Endothelial cell of umbilical vein (primary cell): ENCODE data around the gene NT5DC1. TPM values are rescaled to one million over a fixed set of nuclear protein-coding genes. Genes with fewer than 3 reads are reported as not detected.

Experiments
- BruUV-seq: library from RNA; stranded (reverse); fragments of 400-500 nt; replicated peaks from 2 replicates; lab custom pipeline; 2021; lab: Mats Ljungman, UMichigan
- CTCF ChIA-PET: fragments of 300-600, 350-600 bp; sonication (Branson Sonifier 250); formaldehyde crosslinking; loops from one replicate; lab custom pipeline; 2021; ENCODE audit warnings: antibody characterized with exemption, inconsistent platforms; lab: Charles Lee
- POLR2A ChIA-PET: fragments of 300-600, 350-600 bp; sonication (Branson Sonifier 250); formaldehyde crosslinking; loops from one replicate; lab custom pipeline; 2021; ENCODE audit warnings: antibody characterized with exemption, inconsistent platforms; lab: Charles Lee
- DNase-seq: peaks from one replicate; pipeline ENCODE4 v3.0.0-alpha.2; 2011; ENCODE audit warnings: low read depth, low spot score
- FAIRE-seq: peaks from 2 replicates; lab custom pipeline; 2011; peaks lifted over from hg19 to GRCh38; lab: Jason Lieb, UNC
- H2AFZ ChIP-seq: 2 replicates; pipeline ENCODE4 v1.6.0; 2012; ENCODE audit warnings: low read depth, low read length, control low read depth, inconsistent platforms
- H3K27ac ChIP-seq: 2 replicates; pipeline ENCODE4 v1.5.1; 2011; ENCODE audit warnings: low read depth, mild to moderate bottlenecking, control low read depth, low read length, moderate library complexity; ENCODE audit not compliant: insufficient read depth
- H3K27me3 ChIP-seq, 2 experiments: 2 replicates each; pipeline versions ENCODE4 v1.6.0 to v1.6.1; 2011; ENCODE audit warnings: low read length in 2 of 2, mixed read lengths in 1 of 2; ENCODE audit not compliant: control insufficient read depth in 2 of 2, insufficient read depth in 2 of 2
- H3K36me3 ChIP-seq, 2 experiments: 2 replicates in 1 of 2; 3 replicates in 1 of 2; pipeline ENCODE4 v1.5.1; 2011; ENCODE audit warnings: low read length in 2 of 2, mild to moderate bottlenecking in 1 of 2, moderate library complexity in 1 of 2; ENCODE audit not compliant: control insufficient read depth in 2 of 2, insufficient read depth in 2 of 2; ENCODE audit errors: extremely low read depth in 1 of 2
- H3K4me1 ChIP-seq: 3 replicates; pipeline ENCODE4 v1.5.1; 2011; ENCODE audit warnings: mild to moderate bottlenecking, low read length; ENCODE audit not compliant: control insufficient read depth, insufficient read depth; ENCODE audit errors: extremely low read depth
- H3K4me2 ChIP-seq: 2 replicates; pipeline ENCODE4 v1.6.1; 2011; ENCODE audit warnings: low read length, control low read depth, mixed read lengths; ENCODE audit not compliant: insufficient read depth
- H3K4me3 ChIP-seq, 3 experiments: fragments of 200-600 bp in 1 of 3; sonication (generic), shearing (Covaris generic) in 1 of 3; replicated peaks in 1 of 3; 2 replicates each; pipeline ENCODE4 v1.5.1; 2011 to 2016; ENCODE audit warnings: control low read depth in 3 of 3, low read length in 3 of 3, mild to moderate bottlenecking in 2 of 3, inconsistent platforms in 1 of 3, low read depth in 1 of 3, moderate library complexity in 1 of 3; ENCODE audit not compliant: insufficient read depth in 1 of 3
- H3K79me2 ChIP-seq: 2 replicates; pipeline ENCODE4 v1.6.0; 2012; ENCODE audit warnings: low read length, inconsistent platforms; ENCODE audit not compliant: control insufficient read depth, insufficient read depth
- H3K9ac ChIP-seq: replicated peaks from 2 replicates; pipeline ENCODE3; 2011; ENCODE audit warnings: low read length, control low read depth; ENCODE audit not compliant: insufficient read depth; ENCODE audit errors: extremely low read depth
- H3K9me1 ChIP-seq: replicated peaks from 3 replicates; pipeline ENCODE4 v1.6.0; 2011; ENCODE audit warnings: mild to moderate bottlenecking, low read length; ENCODE audit not compliant: control insufficient read depth, insufficient read depth; ENCODE audit errors: extremely low read depth
- H3K9me3 ChIP-seq: replicated peaks from 2 replicates; pipeline ENCODE4 v1.5.1; 2012; ENCODE audit warnings: low read length, inconsistent platforms; ENCODE audit not compliant: control insufficient read depth, insufficient read depth
- H4K20me1 ChIP-seq: replicated peaks from 2 replicates; pipeline ENCODE3; 2011; ENCODE audit warnings: mild to moderate bottlenecking, low read length; ENCODE audit not compliant: control insufficient read depth, insufficient read depth; ENCODE audit errors: extremely low read depth
- CTCF ChIP-seq, 2 donors: IDR thresholded peaks; 1 replicate in 1 of 2; 2 replicates in 1 of 2; pipeline ENCODE4 v1.5.1; 2011; ENCODE audit warnings: low read length in 2 of 2, mild to moderate bottlenecking in 2 of 2, moderate library complexity in 2 of 2, control low read depth in 1 of 2, inconsistent platforms in 1 of 2, low read depth in 1 of 2; ENCODE audit not compliant: insufficient read depth in 1 of 2; ENCODE audit errors: extremely low read depth in 1 of 2
- EZH2 ChIP-seq: IDR thresholded peaks from 2 replicates; pipeline ENCODE4 v1.6.1; 2012; ENCODE audit warnings: borderline replicate concordance, low read depth, mild to moderate bottlenecking, moderate library complexity, low read length, inconsistent platforms; ENCODE audit not compliant: severe bottlenecking
- FOS ChIP-seq: IDR thresholded peaks from 2 replicates; pipeline ENCODE4 v1.6.1; 2011; ENCODE audit warnings: mild to moderate bottlenecking, low read length, moderate library complexity, borderline replicate concordance; ENCODE audit not compliant: insufficient read depth
- GATA2 ChIP-seq: IDR thresholded peaks from 2 replicates; pipeline ENCODE4 v1.7.0; 2011; ENCODE audit warnings: low read depth, mild to moderate bottlenecking, moderate library complexity, mixed read lengths, low read length; ENCODE audit not compliant: insufficient read length, insufficient read depth
- JUN ChIP-seq: IDR thresholded peaks from 2 replicates; pipeline ENCODE4 v1.6.1; 2011; ENCODE audit warnings: borderline replicate concordance, low read depth; ENCODE audit not compliant: insufficient read length, insufficient read depth
- MAX ChIP-seq: IDR thresholded peaks from 2 replicates; pipeline ENCODE4 v1.6.1; 2011; ENCODE audit not compliant: insufficient read depth, insufficient read length
- MYC ChIP-seq: IDR thresholded peaks from one replicate; pipeline ENCODE4 v1.6.1; 2011; ENCODE audit warnings: mild to moderate bottlenecking, low read depth, low read length
- POLR2A ChIP-seq: IDR thresholded peaks from 2 replicates; pipeline ENCODE4 v1.6.1; 2012; ENCODE audit warnings: low read depth, mild to moderate bottlenecking, control low read depth, low read length
- POLR2AphosphoS5 ChIP-seq: IDR thresholded peaks from 2 replicates; pipeline ENCODE4 v1.6.1; 2012; ENCODE audit warnings: low read depth, mild to moderate bottlenecking, control low read depth, low read length, moderate library complexity; ENCODE audit not compliant: insufficient read depth
- dilution Hi-C: fragments of 300-500 bp; cut with MboI; formaldehyde crosslinking; loops from one replicate; pipeline ENCODE4 v1.15.0; 2019; ENCODE audit warnings: low sequenced_read_pairs; ENCODE audit not compliant: extremely low pct_ligation_motif_present
- intact Hi-C: fragments of 100-400 bp; cut with micrococcal nuclease; formaldehyde crosslinking; loops from one replicate; pipeline ENCODE4 v1.10.0; 2022
- polyA plus RNA-seq, 4 experiments: library from polyadenylated mRNA; depleted of rRNA in 3 of 4; stranded (reverse) in 3 of 4; unstranded in 1 of 4; fragments of >200 nt; gene quantifications; 2 replicates each; pipeline versions ENCODE4 v1.2.1 to v1.2.3, GENCODE V29; 2011 to 2012; ENCODE audit warnings: missing spikeins in 1 of 4
- total RNA-seq: library from RNA; stranded (reverse); gene quantifications from 2 replicates; pipeline ENCODE4 v1.2.3, GENCODE V29; 2021

The NT5DC1 gene
- total and polyA plus RNA-seq, 2 donors (not counting 3 experiments of a cell fraction or from before 2014, with no cell fraction given) = 11.3 to 24.3 TPM

- CTCF ChIA-PET = interaction anchor here (0.9 to 5.4 kb wide), 3 partner anchors 20 to 49 kb away, joined by 3 to 21 read pairs (median 5); no protein-coding TSS in a partner anchor
Measured at GRCh38 chr6:116238083-116238482, 137.4 kb downstream of the NT5DC1 start.

More at GRCh38 chr6:116238083-116238482, 137.4 kb downstream of the NT5DC1 start:
- BruUV-seq = no TSS peak
- Histone ChIP-seq H3K9me3 (no peaks in the 10 kb centered on the region), H3K27me3 (no peaks in the 10 kb centered on the region), H4K20me1 (no peaks in the 10 kb centered on the region), H3K9me1 (no peaks in the 10 kb centered on the region), H3K79me2 (no peaks in the 10 kb centered on the region), H2AFZ (no peak overlapping the region), H3K27ac (no peak overlapping the region), H3K9ac (no peak overlapping the region), H3K4me2 (no peak overlapping the region), H3K4me1 (no peaks in the 10 kb centered on the region), H3K36me3 (no peaks in the 10 kb centered on the region), H3K4me3 (no peak overlapping the region)
- POLR2A ChIA-PET = no interaction called here
- dilution Hi-C loops = no loop called here
- DNase-seq (no peak), FAIRE-seq (no peak)
- TF ChIP-seq EZH2 (no peak), CTCF (IDR thresholded peaks at IDR 0.05; ENCODE audit: extremely low read depth in 1 of 2, insufficient read depth in 1 of 2, low read depth in 1 of 2, low read length in 2 of 2) (no peak), MYC (no peak), FOS (no peak), MAX (no peak), JUN (no peak), POLR2A (no peak), POLR2AphosphoS5 (no peak), GATA2 (no peak)
- intact Hi-C loops = no loop called here
